Pons (tissue), 1 donor: ENCODE results near the gene ABCF3.

ENCODE experiments used
- DNase-seq: peaks from one replicate; pipeline ENCODE4 v3.0.0-alpha.2; 2016; ENCODE audit warnings: low spot score

Gene ABCF3

GRCh38 chr3:184188080-184188479 is 2.1 kb downstream of the ABCF3 start:
- DNase-seq: no peak

GRCh38 chr3:184189421-184189820 is 3.4 kb downstream of the ABCF3 start:
- no peak for DNase-seq

GRCh38 chr3:184192889-184193288 is 6.9 kb downstream of the ABCF3 start:
- no peak for DNase-seq

GRCh38 chr3:184193991-184194539 is 8.1 kb downstream of the ABCF3 start:
- no peak for DNase-seq

GRCh38 chr3:184196536-184196935 is 10.5 kb downstream of the ABCF3 start:
- peak; percentile 11 for DNase-seq

GRCh38 chr3:184198509-184198908 is 12.5 kb downstream of the ABCF3 start:
- no peak for DNase-seq

GRCh38 chr3:184200825-184201224 is 14.8 kb downstream of the ABCF3 start:
- DNase-seq: no peak

GRCh38 chr3:184203526-184203925 is 17.5 kb downstream of the ABCF3 start:
- DNase-seq: no peak

GRCh38 chr3:184209146-184209923 is 23.3 kb downstream of the ABCF3 start:
- no peak for DNase-seq

GRCh38 chr3:184211297-184211696 is 25.3 kb downstream of the ABCF3 start:
- no peak for DNase-seq

GRCh38 chr3:184211718-184212117 is 25.7 kb downstream of the ABCF3 start:
- DNase-seq: no peak

DNA sequence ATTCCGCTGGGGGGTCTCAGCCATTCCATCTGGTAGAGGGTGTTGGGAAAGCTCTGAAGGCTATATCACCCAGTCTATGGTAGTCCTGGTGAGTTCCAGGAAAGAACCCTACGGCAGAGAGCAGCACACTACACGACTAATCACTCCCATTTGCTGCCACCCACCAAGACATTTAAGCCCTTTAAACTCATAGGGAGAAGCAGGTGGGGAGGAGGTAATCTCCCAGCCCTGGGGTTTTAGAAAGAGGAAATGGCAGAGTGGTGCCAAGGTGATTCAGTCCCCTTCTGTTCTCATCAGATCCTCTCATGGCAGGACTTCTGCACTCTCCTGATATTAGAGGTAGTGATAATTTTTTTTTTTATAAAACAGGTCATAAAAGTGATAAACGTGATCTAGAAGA is 32.8 kb downstream of the ABCF3 start:
- no peak for DNase-seq

DNA sequence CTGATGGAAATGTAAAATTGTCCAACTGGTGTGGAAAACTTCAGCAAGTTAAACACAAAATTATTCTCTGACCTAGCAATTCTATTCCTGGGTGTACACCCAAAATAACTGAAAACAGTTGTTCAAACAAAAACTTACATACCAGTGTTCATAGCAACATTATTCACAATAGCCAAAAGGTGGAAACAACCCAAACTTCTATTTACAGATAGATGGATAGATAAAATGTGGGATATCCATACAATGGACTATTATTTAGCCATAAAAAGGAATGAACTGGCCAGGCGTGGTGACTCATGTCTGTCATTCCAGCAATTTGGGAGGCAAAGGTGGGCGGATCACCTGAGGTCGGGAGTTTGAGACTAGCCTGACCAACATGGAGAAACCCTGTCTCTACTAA is 36.5 kb downstream of the ABCF3 start:
- DNase-seq: no peak

- no peak for DNase-seq
Observed at GRCh38 chr3:184223946-184224345, 37.9 kb downstream of the ABCF3 start.

DNA sequence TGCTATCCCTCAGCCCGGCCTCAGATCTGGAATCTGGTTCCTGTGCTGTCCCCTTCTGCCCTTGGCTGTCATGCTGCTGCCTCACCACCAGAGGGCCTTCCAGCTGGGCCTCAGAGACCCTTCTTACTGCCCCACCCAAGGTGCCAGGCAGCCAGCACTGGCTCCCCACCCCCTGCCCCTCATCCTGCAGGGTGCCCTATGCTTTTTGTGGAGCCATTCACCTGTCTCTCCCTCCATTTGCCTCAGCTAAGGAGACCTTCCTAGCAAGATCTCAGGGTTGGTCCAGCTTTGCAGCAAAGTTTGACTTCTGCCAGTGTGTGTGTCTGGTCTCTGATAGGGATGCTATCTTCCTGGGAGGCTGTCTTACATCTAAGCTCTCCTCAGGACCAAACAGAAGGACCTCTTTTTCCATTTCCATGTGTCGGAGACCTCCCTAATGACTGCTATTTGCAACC is 41.5 kb downstream of the ABCF3 start:
- DNase-seq: no peak

DNA sequence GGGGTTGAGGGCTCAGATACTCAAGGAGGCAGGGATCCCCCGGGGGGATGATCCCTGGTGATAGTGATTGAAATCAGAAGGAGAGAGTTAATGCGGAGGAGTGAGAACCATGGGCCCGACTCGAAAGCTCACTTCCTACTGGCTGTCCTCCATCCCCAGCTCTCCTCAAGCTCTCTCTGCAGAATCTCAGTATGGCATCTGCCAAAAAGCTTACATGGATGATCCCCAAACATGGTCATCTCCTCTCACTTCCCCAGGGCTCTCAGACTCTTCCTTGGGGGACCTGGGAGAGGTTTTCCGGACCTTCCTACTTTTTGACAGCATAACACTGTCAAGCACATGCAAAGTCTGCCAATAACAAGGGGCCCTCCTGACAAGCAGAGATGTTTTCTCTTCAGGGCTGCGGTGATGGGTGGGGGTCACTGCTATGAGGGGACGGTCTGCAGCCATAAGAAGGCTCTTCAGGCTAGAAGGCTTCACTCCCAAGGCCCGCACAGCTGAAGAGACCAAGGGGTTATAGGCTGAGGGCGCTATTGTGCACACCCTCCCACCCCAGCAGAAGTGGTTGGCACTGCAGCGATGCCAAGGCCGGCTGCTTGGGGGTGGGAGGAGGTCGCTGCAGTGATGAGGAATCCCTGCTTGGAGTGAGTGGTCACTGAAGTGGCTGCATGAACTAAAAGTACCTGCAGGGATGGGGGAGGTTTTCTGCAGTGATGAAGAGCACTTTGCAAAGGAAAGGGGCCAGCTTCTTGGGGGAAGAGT is 42.6 kb downstream of the ABCF3 start:
- DNase-seq: no peak

- no peak for DNase-seq
Observed at GRCh38 chr3:184229394-184230080, 43.5 kb downstream of the ABCF3 start, which contains the start of gene VWA5B2. TSS of gene VWA5B2 (plus strand) at chr3:184229585. CDS start at chr3:184230529, 944 bp downstream.

DNA sequence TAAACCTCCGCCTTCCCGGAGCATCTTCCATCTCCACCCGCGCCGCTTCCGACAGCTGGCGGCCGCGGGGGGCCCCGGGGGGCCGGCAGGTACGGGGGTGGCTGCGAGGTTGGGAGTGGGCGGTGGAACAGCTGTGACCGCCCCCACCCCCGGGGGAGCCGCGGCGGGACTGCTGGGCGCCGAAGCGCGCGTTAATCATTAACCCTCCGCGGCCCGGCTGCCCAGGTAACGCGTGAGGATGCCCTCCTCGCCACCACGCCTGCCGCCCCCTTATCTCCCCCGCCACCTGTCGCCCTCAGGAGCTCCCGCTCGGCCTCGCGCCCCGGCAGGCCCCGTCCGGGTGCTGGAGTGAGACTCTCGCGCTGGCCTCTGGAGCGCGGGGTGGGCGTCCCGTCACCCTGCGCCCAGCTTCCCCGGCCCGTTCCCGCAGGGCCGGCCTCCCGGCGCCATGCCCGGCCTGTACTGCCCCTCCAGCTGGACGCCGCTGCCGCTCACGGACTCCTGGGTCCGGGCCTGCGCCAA is 44.1 kb downstream of the ABCF3 start:
- DNase-seq: no peak

DNA sequence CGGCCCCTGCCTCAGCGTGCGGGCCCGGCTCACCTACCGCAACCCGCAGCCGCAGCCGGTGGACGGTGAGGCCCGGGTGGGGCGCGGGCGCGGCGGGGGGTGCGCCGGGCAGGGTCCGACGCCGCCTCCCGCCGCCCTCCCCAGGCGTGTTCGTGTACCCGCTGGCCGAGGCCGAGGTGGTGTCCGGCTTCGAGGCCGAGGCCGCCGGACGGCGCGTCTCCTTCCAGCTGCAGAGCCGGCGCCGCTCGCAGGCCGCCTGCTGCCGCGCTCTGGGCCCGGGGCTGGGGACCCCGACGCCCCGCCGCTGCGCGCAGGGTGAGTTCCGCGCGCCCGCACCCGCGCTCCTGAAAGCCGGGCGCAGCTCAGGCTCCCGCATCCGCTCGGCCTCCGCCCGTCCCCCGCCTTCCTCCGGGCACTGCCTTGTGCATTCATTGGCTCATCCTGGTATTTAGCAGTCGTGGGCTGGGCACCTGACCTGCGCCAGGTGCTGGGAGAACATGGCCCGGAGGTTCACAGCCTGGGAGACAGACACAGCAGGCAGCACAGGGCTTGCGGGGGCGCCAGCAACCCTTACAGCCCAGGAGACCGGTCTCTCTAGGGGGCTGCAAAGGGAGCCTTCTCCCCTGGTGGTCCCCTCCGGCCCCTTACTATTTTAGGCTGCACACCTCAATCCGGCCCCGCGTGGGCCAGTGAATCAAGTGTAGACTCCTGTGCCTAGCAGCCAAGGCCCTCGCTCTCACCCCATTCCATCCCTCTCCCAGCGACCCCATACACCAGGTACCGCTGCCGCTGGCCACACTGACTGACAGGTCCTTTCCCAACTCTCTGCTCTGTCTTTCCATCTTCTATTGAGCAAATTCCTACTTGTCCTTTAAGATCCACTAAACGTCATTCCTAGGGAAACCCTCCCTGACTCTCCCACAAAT is 44.9 kb downstream of the ABCF3 start:
- no peak for DNase-seq

- DNase-seq: no peak
Observed at GRCh38 chr3:184231671-184232070, 45.7 kb downstream of the ABCF3 start.
